Hematopoietic multipotent progenitor cell treated with erythropoietin and hydrocortisone succinate and interleukin-3 and kit ligand, for 6 days (in vitro differentiated cells): ENCODE data around the gene DRAXIN.

ENCODE experiments used
- DNase-seq: peaks from one replicate; pipeline ENCODE4 v3.0.0-alpha.2; 2015

Gene DRAXIN, protein sequence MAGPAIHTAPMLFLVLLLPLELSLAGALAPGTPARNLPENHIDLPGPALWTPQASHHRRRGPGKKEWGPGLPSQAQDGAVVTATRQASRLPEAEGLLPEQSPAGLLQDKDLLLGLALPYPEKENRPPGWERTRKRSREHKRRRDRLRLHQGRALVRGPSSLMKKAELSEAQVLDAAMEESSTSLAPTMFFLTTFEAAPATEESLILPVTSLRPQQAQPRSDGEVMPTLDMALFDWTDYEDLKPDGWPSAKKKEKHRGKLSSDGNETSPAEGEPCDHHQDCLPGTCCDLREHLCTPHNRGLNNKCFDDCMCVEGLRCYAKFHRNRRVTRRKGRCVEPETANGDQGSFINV

DNA sequence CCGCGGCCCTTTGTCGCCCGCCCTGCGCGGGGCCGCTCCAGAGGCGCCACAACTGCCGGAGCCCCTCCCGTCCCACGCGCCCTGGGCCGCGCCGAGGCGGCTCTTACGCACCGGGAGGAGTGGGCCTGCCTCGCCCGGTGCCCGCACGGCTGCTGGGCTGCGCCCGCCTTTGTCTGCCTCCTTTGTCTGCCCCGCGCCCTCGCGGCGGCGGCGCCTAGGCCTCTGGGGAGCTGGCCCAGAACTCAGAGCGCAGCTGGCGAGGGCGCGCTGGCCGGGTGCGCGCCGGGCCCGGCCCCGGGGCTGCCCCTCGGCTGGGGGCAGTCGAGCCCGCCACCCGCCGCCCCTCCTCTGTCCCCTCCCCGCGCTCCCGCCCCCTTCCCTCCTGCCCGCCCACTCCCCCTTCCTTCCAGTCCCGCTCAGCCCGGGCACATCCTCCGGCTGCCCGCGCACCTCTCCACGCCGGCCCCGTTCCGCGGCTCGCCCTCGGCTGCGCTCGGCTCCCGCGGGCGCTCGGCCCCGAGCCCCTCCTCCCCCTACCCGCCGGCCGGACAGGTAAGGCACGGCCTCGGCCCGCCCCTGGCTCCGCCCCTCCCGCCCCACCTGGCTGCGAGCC lies at the start of gene DRAXIN:
Gene DRAXIN (plus strand): TSS at position 409 of the 613 bp plus-strand sequence. CDS start 14,549 bp downstream, outside the sequence.
- no peak for DNase-seq

DNA sequence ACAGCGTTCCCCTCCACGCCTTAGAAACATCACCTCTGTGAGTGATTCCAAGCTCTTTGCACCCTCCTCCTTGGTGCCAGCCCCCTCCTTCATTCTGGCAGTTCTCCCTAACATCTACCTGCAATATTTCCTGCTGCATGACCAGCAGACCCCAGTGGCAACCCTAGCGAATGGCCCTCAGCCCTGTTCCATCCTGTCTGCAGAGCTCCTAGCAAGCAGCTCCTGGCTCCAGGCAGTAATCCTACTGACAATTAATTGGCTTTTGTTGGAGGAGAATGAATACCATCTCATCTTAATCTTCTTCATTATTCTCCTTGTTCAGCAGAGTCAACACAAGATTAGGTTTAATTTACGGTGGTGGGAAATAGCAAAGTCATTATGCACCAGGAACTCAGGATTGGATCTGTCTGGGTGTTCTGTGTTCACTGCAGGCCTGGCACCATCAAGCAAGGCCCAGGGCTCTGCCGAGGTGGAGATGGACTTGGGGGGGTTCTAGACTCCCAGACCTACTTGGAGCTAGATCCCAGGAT lies 49.7 kb upstream of the DRAXIN start:
- no peak for DNase-seq

DNA sequence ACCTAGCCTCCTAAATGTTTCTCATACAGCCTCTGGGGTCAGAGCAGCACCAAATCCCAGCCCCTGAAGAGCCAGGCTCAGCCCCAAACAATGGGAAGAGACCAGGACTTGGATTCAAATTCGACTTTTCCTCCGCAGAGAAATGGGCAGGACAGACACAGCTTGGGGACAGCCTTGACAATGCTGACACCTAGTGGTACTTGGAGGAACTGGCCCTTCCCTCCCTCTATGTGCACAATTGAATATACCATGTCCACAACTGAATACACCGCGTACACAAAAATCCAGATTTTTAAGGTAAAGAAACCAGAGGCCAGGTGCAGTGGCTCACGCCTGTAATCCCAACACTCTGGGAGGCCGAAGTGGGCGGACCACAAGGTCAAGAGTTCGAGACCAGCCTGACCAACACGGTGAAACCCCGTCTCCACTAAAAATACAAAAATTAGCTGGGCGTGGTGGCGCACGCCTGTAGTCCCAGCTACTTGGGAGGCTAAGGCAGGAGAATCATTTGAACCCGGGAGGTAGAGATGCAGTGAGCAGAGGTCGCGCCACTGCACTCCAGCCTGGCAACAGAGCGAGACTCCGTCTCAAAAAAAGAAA lies 49.0 kb upstream of the DRAXIN start:
- peak; percentile 83 for DNase-seq

DNA sequence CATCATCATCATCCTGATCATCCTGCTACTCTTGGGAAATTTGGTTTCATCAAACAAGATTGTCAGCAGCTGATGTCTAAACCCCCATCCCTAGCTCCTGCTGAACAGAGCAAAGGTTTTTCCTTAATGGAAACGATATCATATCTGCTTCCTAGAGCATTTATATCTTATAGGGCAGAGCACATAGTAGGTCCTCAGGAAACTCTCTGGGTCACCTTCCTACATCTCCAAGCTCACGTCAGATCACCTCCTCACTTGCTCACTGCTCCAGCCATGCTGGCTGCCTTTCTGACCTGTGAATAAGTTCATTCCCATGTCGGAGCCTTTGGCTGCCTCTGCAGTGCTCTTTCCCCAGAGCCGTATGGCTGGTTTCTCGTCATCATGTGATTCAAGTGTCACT lies 47.7 kb upstream of the DRAXIN start:
- DNase-seq, result no peak

DNA sequence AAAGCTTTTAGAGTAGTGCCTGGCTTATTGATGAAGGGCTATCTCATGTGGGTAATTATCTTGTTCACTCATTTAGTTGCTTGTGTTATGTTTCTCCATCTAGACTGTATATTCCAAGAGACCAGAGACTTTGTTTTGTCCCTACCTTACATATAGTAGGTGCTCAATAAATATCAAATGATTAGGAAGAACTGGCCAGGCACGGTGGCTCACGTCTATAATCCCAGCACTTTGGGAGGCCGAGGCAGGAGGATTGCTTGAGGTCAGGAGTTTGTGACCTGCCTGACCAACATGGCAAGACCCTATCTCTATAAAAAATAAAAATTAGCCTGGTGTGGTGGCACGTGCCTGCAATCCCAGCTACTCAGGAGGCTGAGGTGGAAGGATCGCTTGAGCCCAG lies 46.2 kb upstream of the DRAXIN start:
- DNase-seq, result no peak

DNA sequence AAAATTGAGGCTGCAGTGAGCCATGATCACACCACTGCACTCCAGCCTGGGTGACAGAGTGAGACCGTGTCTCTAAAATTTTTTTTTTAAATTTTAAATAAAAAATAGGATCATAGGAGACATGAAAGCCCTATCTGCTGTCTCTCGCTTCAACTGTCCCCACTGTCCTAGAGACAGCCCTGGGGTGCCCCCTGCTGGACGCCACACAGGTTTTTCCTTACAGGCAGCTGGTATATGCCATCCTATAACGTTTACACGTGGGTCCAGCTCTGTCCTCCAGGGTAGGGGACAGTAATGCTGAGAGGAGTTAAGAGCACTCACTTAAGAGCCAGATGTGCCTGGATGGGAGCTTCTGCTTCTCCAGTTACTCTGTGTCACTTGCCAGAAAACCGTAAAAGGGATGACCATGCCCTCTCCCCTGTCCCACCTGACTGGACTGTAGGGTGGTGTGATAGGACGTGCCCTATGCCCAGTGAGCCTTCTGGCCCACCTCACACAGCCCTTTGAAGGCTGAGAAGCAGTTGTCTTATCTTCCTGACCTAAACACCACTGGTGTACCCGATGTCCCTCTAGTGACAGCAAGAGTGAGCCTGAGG lies 45.7 kb upstream of the DRAXIN start:
- peak; percentile 92 for DNase-seq

DNA sequence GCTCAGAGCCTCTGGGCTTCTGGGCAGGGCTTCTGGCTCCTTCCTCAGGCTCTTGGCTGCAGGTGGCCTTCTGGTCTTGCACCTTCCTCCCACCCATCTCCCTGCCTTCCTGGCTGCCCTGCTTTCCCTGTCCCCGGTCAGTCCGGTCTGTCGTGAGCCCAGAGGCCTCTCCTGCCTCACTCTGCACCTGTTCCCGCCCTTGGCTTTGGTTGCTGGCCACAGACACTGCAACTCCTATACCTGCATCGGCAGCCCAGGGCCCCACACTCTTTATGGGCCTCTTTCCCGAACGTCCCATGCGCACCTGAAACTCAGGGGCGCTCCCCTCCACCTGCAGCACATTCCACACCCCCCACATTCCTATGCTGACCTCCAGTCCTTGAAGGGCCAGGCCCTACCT lies 45.2 kb upstream of the DRAXIN start:
- DNase-seq, result no peak

DNA sequence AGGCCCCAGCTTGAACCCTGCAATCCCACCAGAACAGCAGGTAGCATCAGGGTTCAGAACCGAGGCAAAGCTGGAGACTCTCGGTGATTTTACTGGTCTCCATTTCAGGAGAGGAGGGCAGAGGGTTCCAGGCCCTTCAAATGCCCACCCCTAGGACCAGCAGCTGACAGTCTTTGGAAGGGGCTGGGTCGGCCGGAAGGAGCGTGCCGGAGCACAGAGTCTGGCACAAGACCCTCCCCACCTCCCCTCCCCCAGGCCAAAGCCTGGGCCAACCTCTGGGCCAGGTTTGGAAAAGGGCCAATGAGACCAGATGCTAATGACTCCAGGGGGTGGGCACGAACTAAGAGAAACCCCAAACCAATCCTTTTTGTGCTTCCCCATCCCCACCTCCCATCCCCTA lies 44.2 kb upstream of the DRAXIN start:
- DNase-seq, result no peak

DNA sequence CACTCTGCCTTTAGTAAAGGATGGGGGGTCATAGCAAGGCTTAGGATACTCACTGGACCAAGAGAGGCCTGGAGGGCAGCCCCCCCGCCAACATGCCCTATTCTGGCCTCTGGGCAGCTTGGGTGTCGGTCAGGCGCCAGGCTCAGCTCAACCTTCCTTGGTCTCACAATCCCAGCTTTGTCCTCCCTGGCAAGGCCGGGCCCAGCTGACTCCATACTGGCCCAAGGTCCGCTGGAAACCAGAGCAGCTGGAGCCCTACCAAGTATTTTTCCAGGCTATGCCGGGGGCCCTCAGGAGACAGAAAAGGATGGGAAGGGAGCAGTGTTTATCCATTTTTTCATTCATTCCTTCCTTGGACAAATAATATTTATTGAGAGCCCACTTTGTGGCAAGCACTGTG lies 43.5 kb upstream of the DRAXIN start:
- DNase-seq, result no peak

DNA sequence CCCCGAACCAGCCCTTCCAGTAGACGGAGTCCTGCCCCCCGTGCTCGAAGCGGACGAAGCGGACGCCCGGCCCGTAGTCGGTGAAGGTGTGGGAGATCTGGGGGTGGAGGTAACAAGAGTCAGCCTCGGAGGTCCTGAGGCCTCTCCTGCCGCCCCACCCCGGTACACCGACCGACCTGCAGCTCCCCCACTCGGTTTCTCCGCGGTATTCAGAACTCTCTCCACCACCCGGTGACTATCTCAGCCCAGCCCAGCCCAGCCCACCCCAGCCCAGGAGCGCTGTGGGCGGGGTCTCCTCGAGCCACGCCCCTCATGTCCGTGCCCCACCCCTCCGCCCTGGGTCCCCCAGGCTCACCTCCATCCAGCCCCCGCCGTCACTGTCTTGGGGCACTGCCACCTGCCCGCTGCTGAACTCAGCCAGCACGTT lies 42.8 kb upstream of the DRAXIN start:
- DNase-seq, result peak; percentile 60

DNA sequence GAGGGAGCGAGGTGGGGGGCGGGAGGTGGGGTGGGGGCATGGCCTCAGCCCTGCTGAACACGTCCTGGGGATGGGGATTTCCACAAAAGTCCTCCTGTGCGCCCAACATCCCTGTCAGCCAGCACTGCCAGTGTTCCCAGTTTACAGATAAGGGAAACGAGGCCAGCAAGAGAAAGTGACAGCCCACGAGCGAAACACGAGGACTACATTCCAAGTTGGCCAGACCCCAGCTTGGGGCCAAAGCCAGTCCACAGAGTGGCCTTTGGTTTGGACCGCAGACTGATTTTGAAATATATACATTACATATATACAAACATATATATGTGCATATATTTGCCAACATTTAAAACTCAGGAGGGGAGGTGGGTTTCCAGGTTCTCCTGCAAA lies 42.3 kb upstream of the DRAXIN start:
- DNase-seq, result no peak

DNA sequence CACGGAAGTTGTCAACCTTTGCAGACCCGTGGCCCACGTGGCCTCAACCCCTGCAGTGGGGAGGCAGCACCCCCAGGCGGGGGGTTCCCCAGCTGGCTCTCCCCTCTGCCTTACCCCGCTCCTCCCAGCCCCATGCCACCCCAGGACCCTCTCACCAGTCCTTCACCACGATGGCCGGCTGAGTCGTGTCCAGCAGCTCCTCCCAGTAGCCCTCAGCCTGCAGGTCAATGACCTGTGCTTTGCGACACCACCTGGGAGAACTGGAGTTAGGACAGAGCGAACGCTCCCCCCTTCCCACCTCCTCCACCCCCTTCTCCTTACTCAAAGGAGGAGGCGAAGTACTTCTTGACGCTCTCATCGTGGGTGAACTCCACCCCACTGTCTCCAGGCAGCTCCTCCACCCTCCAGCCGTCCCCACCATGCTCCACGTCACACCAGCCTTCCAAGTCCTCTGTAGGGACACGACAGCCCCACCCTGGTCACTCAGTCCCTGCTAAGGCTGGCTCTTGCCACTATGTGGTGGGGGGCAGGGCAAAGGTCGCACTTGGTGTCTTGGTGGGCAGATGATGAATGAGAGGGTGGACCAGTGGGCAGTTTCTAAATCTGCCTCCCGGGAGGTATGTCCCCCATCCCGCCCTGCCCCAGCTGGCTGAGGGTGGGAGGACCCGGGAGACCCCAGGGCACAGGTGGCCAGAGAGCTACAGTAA lies 41.7 kb upstream of the DRAXIN start:
- DNase-seq, result no peak

DNA sequence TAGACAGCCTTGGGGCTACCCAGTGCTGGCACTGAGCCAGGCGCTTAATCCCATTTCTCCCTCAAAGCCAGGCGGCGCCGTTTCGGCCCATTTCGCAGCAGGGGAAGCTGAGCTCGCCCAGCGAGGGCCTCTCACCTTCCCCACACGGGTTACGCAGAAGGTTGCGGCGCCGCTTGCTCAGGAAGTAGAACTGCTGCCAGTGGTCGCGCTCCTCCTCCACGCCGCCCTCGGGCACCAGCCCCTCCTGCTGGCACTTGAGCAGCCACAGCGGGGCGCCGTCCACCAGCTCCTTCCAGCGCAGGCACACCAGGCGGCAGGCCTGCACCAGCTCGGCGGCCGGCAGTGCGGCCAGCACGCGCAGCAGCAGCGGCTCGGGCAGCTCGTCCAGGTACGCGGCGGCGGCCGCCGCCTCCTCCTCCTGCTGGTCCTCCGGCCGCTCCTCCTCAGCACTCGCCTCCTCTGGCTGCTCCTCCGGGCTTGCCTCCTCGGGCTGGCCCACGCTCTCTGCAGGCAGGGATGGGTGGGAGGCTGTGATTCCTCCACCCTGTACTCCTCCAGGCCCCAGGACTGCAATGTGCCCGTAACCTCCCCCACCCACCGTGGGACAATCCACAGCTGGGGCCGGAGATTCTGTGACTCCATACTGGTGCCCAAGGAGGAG lies 41.0 kb upstream of the DRAXIN start:
- DNase-seq, result peak; percentile 86

DNA sequence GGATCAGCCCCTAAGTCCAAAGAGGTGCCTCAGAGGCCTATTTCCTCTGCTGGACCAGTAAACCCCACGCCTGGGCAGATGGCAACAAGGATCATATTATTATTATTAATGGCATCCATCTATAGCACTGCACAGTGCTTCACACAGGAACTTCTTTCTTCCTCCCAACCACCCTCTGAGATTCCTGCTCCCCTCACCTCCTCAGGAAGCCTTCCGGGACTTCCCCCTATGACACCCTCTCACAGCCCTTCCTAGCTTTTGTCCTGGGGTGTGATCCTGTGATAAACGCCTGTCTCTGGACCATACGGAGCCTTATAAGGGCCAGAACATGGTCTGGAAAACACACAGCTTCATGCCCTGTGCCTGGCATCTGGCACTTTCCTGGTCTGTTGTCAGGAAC lies 40.5 kb upstream of the DRAXIN start:
- DNase-seq, result no peak

DNA sequence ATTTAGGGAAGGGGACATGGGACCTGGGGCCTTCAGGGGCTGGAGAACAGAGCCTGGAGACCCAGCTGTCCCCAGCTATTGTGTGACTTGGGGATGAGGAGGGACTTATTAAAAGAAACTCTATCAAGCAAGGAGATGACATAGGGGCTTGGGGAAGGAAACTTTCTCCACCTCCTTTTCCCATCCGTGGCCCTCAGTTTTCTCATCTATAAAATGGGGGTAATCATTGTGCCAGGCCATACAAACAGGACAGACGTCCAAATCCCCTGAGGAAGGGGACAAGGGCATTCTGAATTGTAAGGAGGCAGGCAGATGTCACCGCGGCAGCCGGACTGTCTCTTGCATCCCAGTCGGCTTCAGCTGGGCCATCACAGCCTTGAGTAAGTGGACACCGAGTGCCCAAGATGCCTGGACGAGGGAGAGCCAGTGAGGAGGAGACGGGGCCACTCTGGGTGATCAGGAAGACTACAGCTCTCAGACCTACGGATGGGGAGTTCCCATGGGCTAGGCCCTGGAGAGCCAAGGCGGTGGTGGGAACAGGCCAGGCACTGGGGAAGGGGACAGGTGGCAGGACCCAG lies 39.2 kb upstream of the DRAXIN start:
- no peak for DNase-seq

DNA sequence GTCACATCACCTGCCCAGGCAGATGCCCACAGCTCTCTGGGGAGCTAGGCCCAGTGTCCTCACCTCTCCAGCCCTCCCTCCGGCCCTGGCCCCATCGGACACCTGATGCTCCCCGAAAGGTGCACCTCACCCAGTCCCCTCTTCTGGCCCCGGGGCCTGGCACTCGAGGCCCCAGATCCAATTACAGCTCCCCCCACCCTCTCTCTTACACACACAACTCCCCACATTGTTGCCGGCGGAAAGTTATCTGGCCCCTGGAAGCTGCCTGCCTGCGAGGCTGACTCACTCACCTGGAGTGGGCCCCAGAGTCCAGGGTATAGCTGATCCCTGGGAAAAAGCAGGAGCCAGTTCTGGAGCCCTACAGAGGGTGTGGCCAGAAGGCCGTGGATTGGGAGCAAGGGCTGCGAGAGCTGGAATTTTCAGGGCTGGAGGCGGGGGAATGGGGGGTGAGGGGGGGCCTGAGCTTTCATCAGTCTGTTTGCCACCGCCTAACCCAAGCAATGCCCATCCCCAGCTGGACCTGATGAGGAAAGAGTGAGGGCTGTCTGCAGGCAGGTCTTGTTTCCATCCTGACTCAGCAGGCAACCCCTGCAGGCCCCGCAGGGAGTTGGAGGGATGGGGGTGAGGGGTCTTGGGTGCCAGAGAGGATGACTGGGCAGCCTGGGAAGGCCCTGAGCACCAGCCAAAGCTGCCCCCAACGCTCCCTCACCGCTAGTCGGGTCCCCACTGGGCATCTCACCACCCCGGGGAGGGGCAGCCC lies 38.2 kb upstream of the DRAXIN start:
- no peak for DNase-seq

DNA sequence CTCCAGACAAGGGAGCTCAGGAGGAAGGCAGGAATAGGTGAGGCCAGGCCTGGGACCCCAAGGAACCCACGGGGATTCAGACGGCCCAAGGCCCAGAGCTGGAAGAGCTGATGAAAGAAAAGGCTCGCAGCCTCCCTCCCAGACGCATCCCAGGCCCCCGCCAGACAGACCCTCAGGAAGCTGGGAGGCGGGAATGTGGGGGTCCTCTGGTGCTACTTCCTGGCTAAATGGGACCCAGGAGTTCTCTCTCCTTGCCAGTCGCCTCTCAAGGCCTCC lies 37.7 kb upstream of the DRAXIN start:
- no peak for DNase-seq

DNA sequence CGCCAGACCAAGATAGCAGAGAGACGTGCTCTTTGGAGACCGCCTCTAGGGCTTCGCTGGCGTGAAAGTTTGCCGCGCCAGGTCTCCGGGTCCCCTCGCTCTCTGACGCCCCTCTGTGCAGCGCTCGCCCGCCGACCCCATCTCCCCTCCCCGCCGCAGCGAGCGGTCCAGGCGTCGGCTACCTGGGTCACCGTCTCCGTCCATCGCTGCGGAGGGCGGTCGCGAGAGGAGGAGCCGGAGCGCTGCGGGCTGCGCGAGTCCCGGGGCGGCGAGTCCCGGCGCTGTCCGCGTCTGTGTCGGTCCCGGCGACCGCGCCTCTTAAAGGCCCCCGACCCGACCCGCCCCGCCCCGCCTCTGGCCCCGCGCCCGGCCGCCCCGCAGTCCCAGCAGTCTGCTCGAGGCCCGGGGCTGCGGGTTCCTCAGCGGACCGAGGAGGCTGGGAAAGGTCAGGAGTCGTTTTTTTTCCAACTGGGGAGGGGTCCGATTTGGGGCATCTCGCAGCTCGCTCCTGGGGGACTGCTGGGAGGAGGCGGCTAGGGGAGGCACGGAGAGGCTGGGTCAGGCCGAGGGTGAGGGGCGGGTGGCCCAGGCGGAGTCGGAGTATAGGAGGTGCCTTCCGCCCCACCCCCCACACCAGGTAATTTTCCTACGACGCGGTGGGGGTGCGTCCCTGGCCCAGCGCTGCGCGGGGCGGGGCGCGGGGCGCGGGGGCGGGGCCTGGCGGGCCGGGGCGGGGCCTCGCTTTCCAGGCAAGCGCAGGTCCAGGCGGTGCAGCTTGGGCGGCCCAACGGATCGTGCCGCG lies 37.2 kb upstream of the DRAXIN start, which contains the start of the genes FBXO2 and FBXO44:
Gene FBXO2 (minus strand): TSS at position 293 of the 802 bp plus-strand sequence. CDS start 89 bp downstream, at position 204.
Gene FBXO44 (plus strand): TSS at position 741 of the 802 bp plus-strand sequence. CDS start 959 bp downstream, outside the sequence.
- peak; percentile 41 for DNase-seq

DNA sequence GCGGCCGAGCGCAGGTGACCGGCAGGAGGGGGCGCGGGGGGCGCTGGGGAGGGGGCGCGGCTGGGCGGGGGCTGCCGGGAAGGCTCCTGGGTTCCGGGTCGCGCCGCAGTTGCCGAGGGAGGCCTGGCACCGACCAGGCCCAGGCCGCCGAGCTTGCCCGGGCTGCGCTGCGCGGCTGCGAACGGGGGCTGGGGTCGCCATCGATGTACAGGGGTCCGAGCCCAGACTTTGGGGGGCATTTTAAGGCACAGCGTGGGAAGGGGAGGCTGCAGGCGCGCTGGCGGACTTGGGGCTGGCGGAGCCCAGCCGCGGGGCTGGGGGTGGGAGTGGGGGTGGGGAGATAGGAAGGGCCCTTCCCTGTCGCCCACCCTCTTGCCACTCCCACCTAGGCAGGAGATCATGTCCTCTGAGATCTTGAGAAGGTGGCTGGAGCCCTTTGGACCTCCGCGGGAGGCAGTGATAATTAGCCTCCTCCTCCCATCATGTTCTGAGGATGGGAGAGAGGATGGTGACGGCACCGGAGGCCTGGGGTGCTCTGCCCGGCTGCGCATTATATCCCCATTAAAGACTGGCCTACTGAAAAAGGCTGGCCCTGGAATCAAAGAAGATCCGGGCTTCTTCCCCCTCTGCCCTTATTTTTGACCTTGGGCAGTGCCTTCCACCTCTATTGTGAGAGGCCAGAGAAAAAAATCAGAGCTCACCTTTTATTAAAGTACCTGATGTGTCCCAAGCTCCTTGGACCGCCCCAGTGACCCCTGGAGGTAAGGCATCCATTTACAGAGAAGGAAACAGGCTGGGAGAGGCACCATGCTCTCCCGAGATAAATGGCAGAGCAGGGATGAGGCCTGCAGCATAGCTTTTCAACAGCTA lies 36.3 kb upstream of the DRAXIN start:
- DNase-seq, result no peak
